ENCODE results near the gene CHI3L2.

Gene CHI3L2

GRCh38 chr1:111227434-111227833, at the start of gene CHI3L2:
Gene CHI3L2 (plus strand): TSS chr1:111227713. CDS start chr1:111227730, 17 bp downstream.
- Mint-ChIP-seq H3K4me1 (peaks cover 73% of the 10 kb centered on the region), H3K27ac (ENCODE audit: low read depth) (peak within 1 kb of the TSS; percentile 98), H3K36me3 (ENCODE audit: insufficient read depth) (peaks cover 13% of the 10 kb centered on the region), H3K4me3 (peak within 1 kb of the TSS; percentile 60), H3K27me3 (no peaks in the 10 kb centered on the region), H3K9me3 (peaks cover 5% of the 10 kb centered on the region)
- DNase-seq (ENCODE audit: low spot score in 2 of 2) (no peak), ATAC-seq (replicated peaks; ENCODE audit: extremely low read depth, poor library complexity, severe bottlenecking) (no peak)

GRCh38 chr1:111179968-111180533, 47.5 kb upstream of the CHI3L2 start:
- ATAC-seq (replicated peaks; ENCODE audit: extremely low read depth, poor library complexity, severe bottlenecking) = no peak
- Mint-ChIP-seq H3K4me1 (peaks cover 51% of the 10 kb centered on the region), H3K27ac (ENCODE audit: low read depth) (peak overlapping the region; percentile 34), H3K4me3 (no peak overlapping the region), H3K36me3 (ENCODE audit: insufficient read depth) (peaks cover 31% of the 10 kb centered on the region), H3K27me3 (no peaks in the 10 kb centered on the region), H3K9me3 (no peaks in the 10 kb centered on the region)
- no peak for DNase-seq (ENCODE audit: low spot score in 2 of 2)

- Mint-ChIP-seq H3K4me3 (no peak overlapping the region), H3K4me1 (peaks cover 60% of the 10 kb centered on the region), H3K27me3 (no peaks in the 10 kb centered on the region), H3K9me3 (no peaks in the 10 kb centered on the region), H3K36me3 (ENCODE audit: insufficient read depth) (peaks cover 38% of the 10 kb centered on the region), H3K27ac (ENCODE audit: low read depth) (peak overlapping the region; percentile 69)
- ATAC-seq (replicated peaks; ENCODE audit: extremely low read depth, poor library complexity, severe bottlenecking) = no peak
- DNase-seq (ENCODE audit: low spot score in 2 of 2) = no peak
These were observed 45.5 kb upstream of the CHI3L2 start for GRCh38 chr1:111182052-111182451.

- Mint-ChIP-seq H3K36me3 (ENCODE audit: insufficient read depth) (peaks cover 48% of the 10 kb centered on the region), H3K4me3 (no peak overlapping the region), H3K27ac (ENCODE audit: low read depth) (peak overlapping the region; percentile 69), H3K4me1 (peaks cover 67% of the 10 kb centered on the region), H3K9me3 (no peaks in the 10 kb centered on the region), H3K27me3 (no peaks in the 10 kb centered on the region)
- DNase-seq (ENCODE audit: low spot score in 2 of 2) (no peak), ATAC-seq (replicated peaks; ENCODE audit: extremely low read depth, poor library complexity, severe bottlenecking) (no peak)
These were observed 44.0 kb upstream of the CHI3L2 start for GRCh38 chr1:111183308-111184069.

GRCh38 chr1:111184663-111185062, 42.9 kb upstream of the CHI3L2 start:
- no peak for ATAC-seq (replicated peaks; ENCODE audit: extremely low read depth, poor library complexity, severe bottlenecking)
- peaks cover 59% of the 10 kb centered on the region for H3K36me3 Mint-ChIP-seq (ENCODE audit: insufficient read depth)
- no peaks in the 10 kb centered on the region for H3K27me3 Mint-ChIP-seq
- DNase-seq (ENCODE audit: low spot score in 2 of 2) = no peak
- H3K4me3 Mint-ChIP-seq = no peak overlapping the region
- H3K27ac Mint-ChIP-seq (ENCODE audit: low read depth) = no peak overlapping the region
- H3K9me3 Mint-ChIP-seq = no peaks in the 10 kb centered on the region
- H3K4me1 Mint-ChIP-seq = peaks cover 79% of the 10 kb centered on the region

GRCh38 chr1:111190931-111191451, 36.5 kb upstream of the CHI3L2 start:
- H3K27me3 Mint-ChIP-seq = no peaks in the 10 kb centered on the region
- H3K4me3 Mint-ChIP-seq = no peak overlapping the region
- H3K4me1 Mint-ChIP-seq = peaks cover 93% of the 10 kb centered on the region
- no peak for DNase-seq (ENCODE audit: low spot score in 2 of 2)
- peaks cover 96% of the 10 kb centered on the region for H3K36me3 Mint-ChIP-seq (ENCODE audit: insufficient read depth)
- H3K9me3 Mint-ChIP-seq = no peaks in the 10 kb centered on the region
- no peak for ATAC-seq (replicated peaks; ENCODE audit: extremely low read depth, poor library complexity, severe bottlenecking)
- peak overlapping the region; percentile 92 for H3K27ac Mint-ChIP-seq (ENCODE audit: low read depth)

- Mint-ChIP-seq H3K4me3 (peak overlapping the region; percentile 99), H3K9me3 (no peaks in the 10 kb centered on the region), H3K36me3 (ENCODE audit: insufficient read depth) (peaks cover 97% of the 10 kb centered on the region), H3K4me1 (peaks cover 93% of the 10 kb centered on the region), H3K27ac (ENCODE audit: low read depth) (peak overlapping the region; percentile 92), H3K27me3 (no peaks in the 10 kb centered on the region)
- DNase-seq (ENCODE audit: low spot score in 2 of 2) (no peak), ATAC-seq (replicated peaks; ENCODE audit: extremely low read depth, poor library complexity, severe bottlenecking) (no peak)
These were observed 36.0 kb upstream of the CHI3L2 start for GRCh38 chr1:111191496-111191895.

- peak overlapping the region; percentile 92 for H3K27ac Mint-ChIP-seq (ENCODE audit: low read depth)
- no peak for DNase-seq (ENCODE audit: low spot score in 2 of 2)
- no peaks in the 10 kb centered on the region for H3K9me3 Mint-ChIP-seq
- H3K4me1 Mint-ChIP-seq = peaks cover 93% of the 10 kb centered on the region
- no peaks in the 10 kb centered on the region for H3K27me3 Mint-ChIP-seq
- H3K4me3 Mint-ChIP-seq = peak overlapping the region; percentile 99
- no peak for ATAC-seq (replicated peaks; ENCODE audit: extremely low read depth, poor library complexity, severe bottlenecking)
- peaks cover 97% of the 10 kb centered on the region for H3K36me3 Mint-ChIP-seq (ENCODE audit: insufficient read depth)
These were observed 35.4 kb upstream of the CHI3L2 start for GRCh38 chr1:111192074-111192473.

- Mint-ChIP-seq H3K4me3 (peak overlapping the region; percentile 99), H3K27ac (ENCODE audit: low read depth) (peak overlapping the region; percentile 92), H3K36me3 (ENCODE audit: insufficient read depth) (peaks cover 97% of the 10 kb centered on the region), H3K27me3 (no peaks in the 10 kb centered on the region), H3K4me1 (peaks cover 99% of the 10 kb centered on the region), H3K9me3 (no peaks in the 10 kb centered on the region)
- ATAC-seq (replicated peaks; ENCODE audit: extremely low read depth, poor library complexity, severe bottlenecking) (no peak), DNase-seq (ENCODE audit: low spot score in 2 of 2) (no peak)
These were observed 34.6 kb upstream of the CHI3L2 start for GRCh38 chr1:111192658-111193519.

GRCh38 chr1:111193712-111194480, 33.6 kb upstream of the CHI3L2 start:
- peaks cover 91% of the 10 kb centered on the region for H3K4me1 Mint-ChIP-seq
- peaks cover 92% of the 10 kb centered on the region for H3K36me3 Mint-ChIP-seq (ENCODE audit: insufficient read depth)
- no peaks in the 10 kb centered on the region for H3K9me3 Mint-ChIP-seq
- DNase-seq (ENCODE audit: low spot score in 2 of 2) = no peak
- H3K4me3 Mint-ChIP-seq = peak overlapping the region; percentile 99
- ATAC-seq (replicated peaks; ENCODE audit: extremely low read depth, poor library complexity, severe bottlenecking) = no peak
- no peaks in the 10 kb centered on the region for H3K27me3 Mint-ChIP-seq
- H3K27ac Mint-ChIP-seq (ENCODE audit: low read depth) = peak overlapping the region; percentile 92

GRCh38 chr1:111195002-111195684, 32.4 kb upstream of the CHI3L2 start:
- H3K4me3 Mint-ChIP-seq = peak overlapping the region; percentile 99
- ATAC-seq (replicated peaks; ENCODE audit: extremely low read depth, poor library complexity, severe bottlenecking) (no peak), DNase-seq (ENCODE audit: low spot score in 2 of 2) (no peak)
- H3K4me1 Mint-ChIP-seq = peaks cover 82% of the 10 kb centered on the region
- H3K27ac Mint-ChIP-seq (ENCODE audit: low read depth) = peak overlapping the region; percentile 91
- no peaks in the 10 kb centered on the region for H3K9me3 Mint-ChIP-seq
- peaks cover 91% of the 10 kb centered on the region for H3K36me3 Mint-ChIP-seq (ENCODE audit: insufficient read depth)
- no peaks in the 10 kb centered on the region for H3K27me3 Mint-ChIP-seq

All from central memory CD8-positive, alpha-beta T cell (primary cell).